Neuronal stem cell (in vitro differentiated cells): ENCODE measurements around the gene MRPS2.
"Not testable (repeated sequence)": the region's sequence is repeated elsewhere in the genome, so short reads cannot be mapped to it uniquely, and the experiment has no call there.

ENCODE experiments used
- DNase-seq: peaks from one replicate; pipeline ENCODE4 v3.0.0-alpha.2; 2013; ENCODE audit warnings: low spot score
- H2AFZ ChIP-seq: one replicate; pipeline ENCODE4 v1.6.1; 2013; ENCODE audit warnings: mild to moderate bottlenecking, low read length, inconsistent platforms
- H2AK5ac ChIP-seq: 2 replicates; pipeline ENCODE4 v1.6.1; 2013; ENCODE audit warnings: low read depth, mild to moderate bottlenecking, inconsistent platforms, low read length, moderate library complexity, mixed read lengths
- H2BK120ac ChIP-seq: 2 replicates; pipeline ENCODE4 v1.6.1; 2013; ENCODE audit warnings: low read depth, mild to moderate bottlenecking, inconsistent platforms, low read length, moderate library complexity, mixed read lengths
- H2BK12ac ChIP-seq: one replicate; pipeline ENCODE4 v1.6.1; 2013; ENCODE audit warnings: low read length, inconsistent platforms
- H2BK15ac ChIP-seq: 2 replicates; pipeline ENCODE4 v1.6.1; 2013; ENCODE audit warnings: mild to moderate bottlenecking, low read length, inconsistent platforms, mixed read lengths
- H2BK5ac ChIP-seq: one replicate; pipeline ENCODE4 v1.6.1; 2013; ENCODE audit warnings: inconsistent platforms, mild to moderate bottlenecking, low read length, moderate library complexity
- H3K14ac ChIP-seq: one replicate; pipeline ENCODE4 v1.6.1; 2013; ENCODE audit warnings: low read length, inconsistent platforms
- H3K18ac ChIP-seq: 2 replicates; pipeline ENCODE4 v1.6.1; 2013; ENCODE audit warnings: low read length, inconsistent platforms
- H3K23ac ChIP-seq: 2 replicates; pipeline ENCODE4 v1.6.1; 2013; ENCODE audit warnings: low read depth, mild to moderate bottlenecking, mixed read lengths, low read length, inconsistent platforms; ENCODE audit not compliant: poor library complexity
- H3K27ac ChIP-seq: replicated peaks from 3 replicates; pipeline ENCODE4 v1.5.1; 2013; ENCODE audit warnings: low read length, inconsistent platforms
- H3K27me3 ChIP-seq, 3 experiments: 2 replicates each; pipeline ENCODE4 v1.6.1; 2013; ENCODE audit warnings: low read length in 3 of 3, mild to moderate bottlenecking in 2 of 3, inconsistent platforms in 1 of 3, low read depth in 1 of 3, mixed read lengths in 1 of 3, moderate library complexity in 1 of 3; ENCODE audit not compliant: control insufficient read depth in 3 of 3, insufficient read depth in 3 of 3
- H3K36me3 ChIP-seq, 2 donors: replicated peaks in 1 of 2; 2 replicates each; pipeline ENCODE4 v1.6.1; 2013; ENCODE audit warnings: low read length in 2 of 2; ENCODE audit not compliant: control insufficient read depth in 2 of 2, insufficient read depth in 2 of 2
- H3K4ac ChIP-seq: 2 replicates; pipeline ENCODE4 v1.6.1; 2013; ENCODE audit warnings: inconsistent platforms, mild to moderate bottlenecking, low read length, moderate library complexity
- H3K4me1 ChIP-seq, 2 donors: 1 replicate in 1 of 2; 2 replicates in 1 of 2; pipeline ENCODE4 v1.6.1; 2013; ENCODE audit warnings: low read length in 2 of 2, low read depth in 1 of 2; ENCODE audit not compliant: control insufficient read depth in 2 of 2, insufficient read depth in 1 of 2
- H3K4me2 ChIP-seq: one replicate; pipeline ENCODE4 v1.6.1; 2013; ENCODE audit warnings: mild to moderate bottlenecking, low read length, inconsistent platforms; ENCODE audit not compliant: insufficient read depth, poor library complexity, severe bottlenecking
- H3K4me3 ChIP-seq, 2 donors: 2 replicates each; pipeline ENCODE4 v1.5.1; 2013; ENCODE audit warnings: low read length in 2 of 2, mild to moderate bottlenecking in 2 of 2, inconsistent platforms in 1 of 2, moderate library complexity in 1 of 2
- H3K79me1 ChIP-seq: one replicate; pipeline ENCODE4 v1.6.1; 2013; ENCODE audit warnings: low read depth, mild to moderate bottlenecking, inconsistent platforms, low read length, moderate library complexity
- H3K9ac ChIP-seq: one replicate; pipeline ENCODE4 v1.6.1; 2013; ENCODE audit warnings: mild to moderate bottlenecking, low read depth, low read length, inconsistent platforms; ENCODE audit not compliant: poor library complexity
- H3K9me3 ChIP-seq, 2 donors: replicated peaks in 1 of 2; 2 replicates each; pipeline versions ENCODE3 to v1.6.1; 2013; ENCODE audit warnings: low read length in 2 of 2, mild to moderate bottlenecking in 2 of 2, inconsistent platforms in 1 of 2, low read depth in 1 of 2, mixed read lengths in 1 of 2, moderate library complexity in 1 of 2; ENCODE audit not compliant: control insufficient read depth in 2 of 2, insufficient read depth in 1 of 2
- H4K8ac ChIP-seq: one replicate; pipeline ENCODE4 v1.6.1; 2013; ENCODE audit warnings: low read depth, mild to moderate bottlenecking, inconsistent platforms, low read length, moderate library complexity
- H4K91ac ChIP-seq: one replicate; pipeline ENCODE4 v1.6.1; 2013; ENCODE audit warnings: low read length, low read depth, mild to moderate bottlenecking, inconsistent platforms; ENCODE audit not compliant: poor library complexity
- WGBS, 2 donors: extraction: QIAGEN DNeasy Blood & Tissue Kit; methylation state at CpG; one replicate each; pipeline ENCODE4 v1.1.7; 2013; ENCODE audit warnings: missing lambda C conversion rate in 2 of 2, mixed read lengths in 1 of 2; ENCODE audit not compliant: insufficient read length in 2 of 2, insufficient replicate concordance in 1 of 2; ENCODE audit errors: extremely low coverage in 2 of 2; 5-methylcytosine and 5-hydroxymethylcytosine counted together

The MRPS2 gene

DNA sequence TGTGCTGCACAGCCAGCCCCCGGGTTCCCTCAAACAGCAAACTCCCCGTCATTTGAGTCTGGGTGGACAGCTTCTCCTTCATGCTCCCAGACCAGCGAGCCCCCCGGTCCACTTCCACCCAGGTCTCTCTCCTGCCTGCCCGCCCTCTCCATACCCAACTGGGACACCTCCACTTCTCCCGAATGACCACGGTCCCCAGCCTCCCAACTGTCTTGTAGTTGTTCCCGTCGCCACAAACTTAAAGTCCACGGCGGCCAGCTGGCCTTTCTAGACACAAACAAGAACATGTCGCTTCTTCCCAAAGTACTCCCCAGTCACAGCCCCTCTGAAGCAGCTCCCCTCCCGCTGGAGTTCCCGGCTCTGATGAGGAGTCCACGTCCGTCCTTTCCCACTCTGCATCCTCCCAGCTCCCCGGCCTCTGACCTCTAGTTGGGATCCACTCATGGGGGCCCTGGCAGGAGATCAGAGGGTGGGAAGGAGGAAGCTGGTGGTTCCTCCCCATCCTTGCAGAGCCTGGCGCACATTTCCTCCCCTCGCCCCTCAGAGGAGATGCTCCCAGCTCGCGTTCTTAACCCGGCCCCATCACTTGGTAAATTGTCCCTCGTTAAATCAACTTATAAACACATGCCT lies 45.0 kb upstream of the MRPS2 start:
- no peaks in the 10 kb centered on the region for H3K27me3 ChIP-seq
- no peak overlapping the region for H2AK5ac ChIP-seq
- no peaks in the 10 kb centered on the region for H3K79me1 ChIP-seq
- no peaks in the 10 kb centered on the region for H3K36me3 ChIP-seq
- no peak overlapping the region for H3K4ac ChIP-seq
- no peak overlapping the region for H3K27ac ChIP-seq
- DNase-seq = no peak
- H3K9ac ChIP-seq = no peak overlapping the region
- H3K4me2 ChIP-seq = no peak overlapping the region
- peak overlapping the region; percentile 21 for H3K18ac ChIP-seq
- no peak overlapping the region for H2BK5ac ChIP-seq
- WGBS, 2 donors = no CpG with 5 or more reads among the region's 23 CpGs
- no peak overlapping the region for H3K14ac ChIP-seq
- H3K4me1 ChIP-seq = peaks cover 2% of the 10 kb centered on the region in 2 donors
- no peaks in the 10 kb centered on the region for H3K9me3 ChIP-seq
- no peak overlapping the region for H4K8ac ChIP-seq
- no peak overlapping the region for H2BK120ac ChIP-seq
- no peak overlapping the region for H2BK15ac ChIP-seq
- no peak overlapping the region for H3K23ac ChIP-seq
- H3K4me3 ChIP-seq = no peak overlapping the region
- no peak overlapping the region for H2BK12ac ChIP-seq
- no peak overlapping the region for H2AFZ ChIP-seq
- H4K91ac ChIP-seq = no peak overlapping the region

DNA sequence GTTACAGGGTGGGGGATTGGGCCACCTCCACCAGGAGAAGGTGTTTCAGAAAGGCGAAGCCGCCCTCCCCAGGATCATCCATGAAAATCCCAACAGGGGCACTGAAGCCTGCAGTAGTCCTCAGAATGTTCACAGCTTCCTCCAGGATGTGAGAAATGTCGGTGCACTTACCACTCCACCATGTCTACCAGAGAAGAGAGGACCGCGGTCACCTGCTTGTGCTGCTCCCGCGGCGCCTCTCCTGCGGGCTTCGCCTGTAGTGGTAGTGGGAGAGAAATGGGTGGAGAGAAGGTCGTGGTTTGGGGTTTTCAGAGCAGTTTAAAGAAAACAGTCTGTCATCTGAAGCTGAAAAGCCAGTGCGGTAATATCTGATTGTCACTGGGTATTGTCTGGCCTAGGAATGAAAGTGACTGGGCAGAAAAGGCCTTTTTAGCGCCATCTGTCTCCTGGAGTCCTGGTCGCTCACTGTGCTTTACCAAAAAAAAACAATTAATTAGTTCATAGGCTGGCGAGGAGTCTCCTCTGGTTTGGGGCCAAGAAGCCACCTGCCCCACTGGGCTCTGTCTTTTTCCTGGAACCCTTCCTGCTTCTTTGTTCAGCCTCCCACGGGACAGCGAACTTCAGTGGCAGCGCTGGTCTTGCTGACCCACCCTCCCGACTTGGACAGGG lies 43.9 kb upstream of the MRPS2 start:
- H2BK120ac ChIP-seq = no peak overlapping the region
- DNase-seq = no peak
- no peak overlapping the region for H2AK5ac ChIP-seq
- H3K4ac ChIP-seq = no peak overlapping the region
- no peak overlapping the region for H2BK12ac ChIP-seq
- H3K23ac ChIP-seq = no peak overlapping the region
- H3K9me3 ChIP-seq = no peaks in the 10 kb centered on the region
- H3K4me2 ChIP-seq = no peak overlapping the region
- no peaks in the 10 kb centered on the region for H3K79me1 ChIP-seq
- H3K36me3 ChIP-seq = no peaks in the 10 kb centered on the region
- H3K18ac ChIP-seq = peak overlapping the region; percentile 15
- no peaks in the 10 kb centered on the region for H3K27me3 ChIP-seq
- H2BK15ac ChIP-seq = no peak overlapping the region
- no peak overlapping the region for H3K9ac ChIP-seq
- no peak overlapping the region for H3K14ac ChIP-seq
- H4K91ac ChIP-seq = no peak overlapping the region
- no peak overlapping the region for H3K27ac ChIP-seq
- H3K4me1 ChIP-seq = peaks cover 2% of the 10 kb centered on the region in 2 donors
- H2AFZ ChIP-seq = peak overlapping the region; percentile 65
- no peak overlapping the region for H4K8ac ChIP-seq
- WGBS, 2 donors = no CpG with 5 or more reads among the region's 19 CpGs
- no peak overlapping the region for H2BK5ac ChIP-seq
- H3K4me3 ChIP-seq = no peak overlapping the region

DNA sequence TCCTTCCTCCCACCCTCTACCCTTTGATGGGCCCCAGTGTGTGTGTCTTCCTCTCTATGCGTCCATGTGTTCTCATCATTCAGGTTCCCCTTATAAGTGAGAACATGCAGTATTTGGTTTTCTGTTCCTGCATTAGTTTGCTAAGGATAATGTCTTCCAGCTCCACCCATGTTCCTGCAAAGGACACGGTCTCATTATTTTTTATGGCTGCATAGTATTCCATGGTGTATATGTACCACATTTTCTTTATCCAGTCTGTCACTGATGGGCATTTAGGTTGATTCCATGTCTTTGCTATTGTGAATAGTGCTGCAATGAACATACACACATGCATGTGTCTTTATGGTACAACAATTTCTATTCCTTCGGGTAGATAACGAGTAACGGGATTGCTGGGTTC lies 42.0 kb upstream of the MRPS2 start:
- not testable (repeated sequence) for H3K4me1 ChIP-seq, H2AK5ac ChIP-seq, H3K9me3 ChIP-seq, H2BK15ac ChIP-seq, H3K36me3 ChIP-seq, H4K91ac ChIP-seq, H3K4ac ChIP-seq, H3K4me3 ChIP-seq, H2BK5ac ChIP-seq, DNase-seq, H2BK120ac ChIP-seq, H3K23ac ChIP-seq, H3K79me1 ChIP-seq, H3K27ac ChIP-seq, H2AFZ ChIP-seq, H3K27me3 ChIP-seq, H3K9ac ChIP-seq, H3K14ac ChIP-seq, H3K4me2 ChIP-seq, H4K8ac ChIP-seq, H2BK12ac ChIP-seq, H3K18ac ChIP-seq
- WGBS, 2 donors = no CpG with 5 or more reads among the region's 5 CpGs

DNA sequence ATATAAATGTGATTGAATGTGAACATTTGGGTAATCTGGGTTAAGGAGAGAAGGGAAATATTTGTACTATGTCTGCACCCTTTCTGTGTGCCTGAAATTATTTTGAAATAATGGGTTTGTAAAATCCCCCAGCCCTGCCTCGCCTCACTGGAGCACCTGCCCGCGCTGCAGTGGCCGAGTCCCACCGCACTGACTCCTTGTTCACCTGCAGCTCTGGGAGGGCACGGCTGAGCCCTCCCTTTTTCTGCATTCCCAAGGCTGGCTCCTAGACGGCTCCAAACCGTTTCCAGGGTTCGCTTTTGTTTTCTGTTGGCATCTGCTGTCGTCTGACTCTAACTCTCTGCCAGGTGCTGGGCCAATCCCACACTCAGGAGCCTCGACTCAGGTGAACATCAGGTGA lies 38.5 kb upstream of the MRPS2 start:
- H4K91ac ChIP-seq = no peak overlapping the region
- H2AK5ac ChIP-seq = peak overlapping the region; percentile 96
- no peaks in the 10 kb centered on the region for H3K9me3 ChIP-seq
- H2AFZ ChIP-seq = no peak overlapping the region
- peak overlapping the region; percentile 21 for H3K9ac ChIP-seq
- peak overlapping the region; percentile 6 for H3K14ac ChIP-seq
- H3K27ac ChIP-seq = no peak overlapping the region
- no peak overlapping the region for H2BK120ac ChIP-seq
- no peak overlapping the region for H2BK12ac ChIP-seq
- H2BK15ac ChIP-seq = peak overlapping the region; percentile 99
- peak overlapping the region; percentile 87 for H2BK5ac ChIP-seq
- H3K18ac ChIP-seq = peak overlapping the region; percentile 74
- WGBS, 2 donors = no CpG with 5 or more reads among the region's 11 CpGs
- peaks cover 5% of the 10 kb centered on the region for H3K79me1 ChIP-seq
- H3K36me3 ChIP-seq = no peaks in the 10 kb centered on the region
- no peaks in the 10 kb centered on the region for H3K27me3 ChIP-seq
- H3K4me3 ChIP-seq = no peak overlapping the region
- DNase-seq = no peak
- no peak overlapping the region for H3K4me2 ChIP-seq
- peak overlapping the region; percentile 17 for H3K23ac ChIP-seq
- H3K4me1 ChIP-seq = peaks cover under 1% of the 10 kb centered on the region in 2 donors
- H3K4ac ChIP-seq = no peak overlapping the region
- H4K8ac ChIP-seq = no peak overlapping the region
